Left hindlimb (tissue), 1 donor: ENCODE measurements around the gene PCDH1.

Experiments used
- DNase-seq: peaks from one replicate; pipeline ENCODE4 v3.0.0-alpha.2; 2018

The PCDH1 gene

GRCh38 chr5:141872496-141873356 lies 5.5 kb downstream of the PCDH1 start:
- peak; percentile 7 for DNase-seq

- no peak for DNase-seq
Measured at GRCh38 chr5:141871870-141872269, 6.3 kb downstream of the PCDH1 start.

- DNase-seq = no peak
Measured at GRCh38 chr5:141870871-141871270, 7.3 kb downstream of the PCDH1 start.

- peak; percentile 6 for DNase-seq
Measured at GRCh38 chr5:141870228-141870627, 8.0 kb downstream of the PCDH1 start.

GRCh38 chr5:141869514-141869913 lies 8.7 kb downstream of the PCDH1 start:
- no peak for DNase-seq

- peak; percentile 20 for DNase-seq
Measured at GRCh38 chr5:141869040-141869439, 9.2 kb downstream of the PCDH1 start.

GRCh38 chr5:141868541-141868940 lies 9.7 kb downstream of the PCDH1 start:
- peak; percentile 8 for DNase-seq

GRCh38 chr5:141867651-141868050 lies 10.6 kb downstream of the PCDH1 start:
- no peak for DNase-seq

- no peak for DNase-seq
Measured at GRCh38 chr5:141867139-141867538, 11.1 kb downstream of the PCDH1 start.

- DNase-seq = peak; percentile 40
Measured at GRCh38 chr5:141866096-141866495, 12.1 kb downstream of the PCDH1 start.

- no peak for DNase-seq
Measured at GRCh38 chr5:141865406-141865805, 12.8 kb downstream of the PCDH1 start.

GRCh38 chr5:141864371-141865370 lies 13.5 kb downstream of the PCDH1 start:
- DNase-seq = no peak

GRCh38 chr5:141863569-141864178 lies 14.5 kb downstream of the PCDH1 start:
- no peak for DNase-seq

GRCh38 chr5:141862936-141863543 lies 15.2 kb downstream of the PCDH1 start:
- no peak for DNase-seq

GRCh38 chr5:141861194-141861593 lies 17.0 kb downstream of the PCDH1 start:
- DNase-seq = no peak

GRCh38 chr5:141858079-141858765 lies 20.0 kb downstream of the PCDH1 start:
- DNase-seq = no peak

GRCh38 chr5:141857226-141857625 lies 21.0 kb downstream of the PCDH1 start:
- DNase-seq = no peak

- no peak for DNase-seq
Measured at GRCh38 chr5:141856037-141856790, 22.0 kb downstream of the PCDH1 start.

GRCh38 chr5:141855265-141856036 lies 22.8 kb downstream of the PCDH1 start:
- no peak for DNase-seq

- DNase-seq = no peak
Measured at GRCh38 chr5:141853895-141854626, 24.1 kb downstream of the PCDH1 start.
